WERI-Rb-1 (cell line): Measurements from ENCODE around the gene SOWAHD.
"Not testable (repeated sequence)": the region's sequence is repeated elsewhere in the genome, so short reads cannot be mapped to it uniquely, and the experiment has no call there.

Experiments
- DNase-seq: peaks from one replicate; pipeline ENCODE4 v3.0.0-alpha.2; 2020
- H3K27ac ChIP-seq: fragments of 250-450 bp; sonication (Bioruptor Pico); 2 replicates; pipeline ENCODE4 v1.5.1; 2020; ENCODE audit warnings: mild to moderate bottlenecking, moderate library complexity
- H3K27me3 ChIP-seq: fragments of 250-450 bp; sonication (Bioruptor Pico); 2 replicates; pipeline ENCODE4 v1.5.1; 2021; ENCODE audit warnings: mild to moderate bottlenecking, low read depth, moderate library complexity; ENCODE audit not compliant: insufficient read depth, severe bottlenecking
- H3K36me3 ChIP-seq: fragments of 250-450 bp; sonication (Bioruptor Pico); 2 replicates; pipeline ENCODE4 v1.5.1; 2020; ENCODE audit warnings: mild to moderate bottlenecking, moderate library complexity
- H3K4me3 ChIP-seq: 2 replicates; pipeline ENCODE4 v1.5.1; 2011; ENCODE audit warnings: low read depth, mild to moderate bottlenecking, control low read depth, low read length
- H3K9me3 ChIP-seq: fragments of 250-450 bp; sonication (Bioruptor Pico); 2 replicates; pipeline ENCODE4 v1.5.1; 2021; ENCODE audit warnings: mild to moderate bottlenecking, moderate library complexity; ENCODE audit not compliant: severe bottlenecking
- TF ChIP-seq, protein P1 (sequence below): IDR thresholded peaks from 2 replicates; pipeline ENCODE4 v1.5.1; 2011; ENCODE audit warnings: low read depth, mild to moderate bottlenecking, control low read depth, inconsistent platforms, low read length

Gene SOWAHD

DNA sequence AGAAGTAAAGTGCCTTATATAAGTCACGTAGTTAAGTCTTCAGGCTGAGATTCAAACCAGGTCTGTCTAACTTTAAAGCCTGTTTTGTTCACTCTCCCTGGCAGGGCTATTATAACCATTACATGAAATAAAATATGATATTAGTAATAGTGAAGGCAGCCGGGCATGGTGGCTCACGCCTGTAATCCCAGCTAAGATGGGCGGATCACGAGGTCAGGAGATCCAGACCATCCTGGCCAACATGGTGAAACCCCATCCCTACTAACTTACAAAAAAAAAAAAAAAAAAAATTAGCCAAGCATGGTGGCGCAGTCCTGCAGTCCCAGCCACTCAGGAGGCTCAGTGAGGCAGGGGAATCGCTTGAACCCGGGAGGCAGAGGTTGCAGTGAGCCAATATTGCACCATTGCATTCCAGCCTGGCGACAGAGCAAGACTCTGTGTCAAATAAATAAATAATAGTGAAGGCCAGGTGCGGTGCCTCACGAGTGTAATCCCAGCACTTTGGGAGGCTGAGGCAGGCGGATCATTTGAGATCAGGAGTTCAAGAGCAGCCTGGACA is 22.1 kb upstream of the SOWAHD start:
- TF ChIP-seq, protein P1, sequence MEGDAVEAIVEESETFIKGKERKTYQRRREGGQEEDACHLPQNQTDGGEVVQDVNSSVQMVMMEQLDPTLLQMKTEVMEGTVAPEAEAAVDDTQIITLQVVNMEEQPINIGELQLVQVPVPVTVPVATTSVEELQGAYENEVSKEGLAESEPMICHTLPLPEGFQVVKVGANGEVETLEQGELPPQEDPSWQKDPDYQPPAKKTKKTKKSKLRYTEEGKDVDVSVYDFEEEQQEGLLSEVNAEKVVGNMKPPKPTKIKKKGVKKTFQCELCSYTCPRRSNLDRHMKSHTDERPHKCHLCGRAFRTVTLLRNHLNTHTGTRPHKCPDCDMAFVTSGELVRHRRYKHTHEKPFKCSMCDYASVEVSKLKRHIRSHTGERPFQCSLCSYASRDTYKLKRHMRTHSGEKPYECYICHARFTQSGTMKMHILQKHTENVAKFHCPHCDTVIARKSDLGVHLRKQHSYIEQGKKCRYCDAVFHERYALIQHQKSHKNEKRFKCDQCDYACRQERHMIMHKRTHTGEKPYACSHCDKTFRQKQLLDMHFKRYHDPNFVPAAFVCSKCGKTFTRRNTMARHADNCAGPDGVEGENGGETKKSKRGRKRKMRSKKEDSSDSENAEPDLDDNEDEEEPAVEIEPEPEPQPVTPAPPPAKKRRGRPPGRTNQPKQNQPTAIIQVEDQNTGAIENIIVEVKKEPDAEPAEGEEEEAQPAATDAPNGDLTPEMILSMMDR = no peak
- no peak overlapping the region for H3K27ac ChIP-seq
- H3K9me3 ChIP-seq = no peaks in the 10 kb centered on the region
- no peak overlapping the region for H3K4me3 ChIP-seq
- DNase-seq = no peak
- no peaks in the 10 kb centered on the region for H3K36me3 ChIP-seq
- peaks cover 9% of the 10 kb centered on the region for H3K27me3 ChIP-seq

GRCh38 chrX:119738742-119739141 is 19.6 kb upstream of the SOWAHD start:
- DNase-seq = no peak
- Histone ChIP-seq H3K36me3 (no peaks in the 10 kb centered on the region), H3K9me3 (no peaks in the 10 kb centered on the region), H3K27ac (no peak overlapping the region), H3K4me3 (no peak overlapping the region), H3K27me3 (peaks cover 5% of the 10 kb centered on the region)
- TF ChIP-seq, protein P1 = no peak

- H3K27ac ChIP-seq = no peak overlapping the region
- no peak overlapping the region for H3K4me3 ChIP-seq
- TF ChIP-seq, protein P1 = no peak
- no peak for DNase-seq
- peaks cover 4% of the 10 kb centered on the region for H3K27me3 ChIP-seq
- H3K36me3 ChIP-seq = no peaks in the 10 kb centered on the region
- no peaks in the 10 kb centered on the region for H3K9me3 ChIP-seq
Observed at GRCh38 chrX:119745283-119745848, 13.0 kb upstream of the SOWAHD start.

GRCh38 chrX:119750131-119750530 is 8.3 kb upstream of the SOWAHD start:
- not testable (repeated sequence) for H3K4me3 ChIP-seq, H3K9me3 ChIP-seq, H3K36me3 ChIP-seq, H3K27ac ChIP-seq, DNase-seq, H3K27me3 ChIP-seq

DNA sequence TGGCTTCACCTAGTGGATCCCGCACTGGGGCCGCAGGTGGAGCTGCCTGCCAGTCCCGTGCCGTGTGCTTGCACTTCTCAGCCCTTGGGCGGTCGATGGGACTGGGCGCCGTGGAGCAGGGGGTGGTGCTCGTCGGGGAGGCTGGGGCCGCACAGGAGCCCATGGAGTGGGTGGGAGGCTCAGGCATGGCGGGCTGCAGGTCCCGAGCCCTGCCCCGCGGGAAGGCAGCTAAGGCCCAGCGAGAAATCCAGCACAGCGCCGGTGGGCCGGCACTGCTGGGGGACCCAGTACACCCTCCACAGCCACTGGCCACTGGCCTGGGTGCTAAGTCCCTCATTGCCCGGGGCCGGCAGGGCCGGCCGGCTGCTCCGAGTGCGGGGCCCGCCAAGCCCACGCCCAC is 7.6 kb upstream of the SOWAHD start:
- H3K27ac ChIP-seq, H3K9me3 ChIP-seq, DNase-seq, H3K4me3 ChIP-seq, H3K36me3 ChIP-seq, H3K27me3 ChIP-seq: not testable (repeated sequence)

DNA sequence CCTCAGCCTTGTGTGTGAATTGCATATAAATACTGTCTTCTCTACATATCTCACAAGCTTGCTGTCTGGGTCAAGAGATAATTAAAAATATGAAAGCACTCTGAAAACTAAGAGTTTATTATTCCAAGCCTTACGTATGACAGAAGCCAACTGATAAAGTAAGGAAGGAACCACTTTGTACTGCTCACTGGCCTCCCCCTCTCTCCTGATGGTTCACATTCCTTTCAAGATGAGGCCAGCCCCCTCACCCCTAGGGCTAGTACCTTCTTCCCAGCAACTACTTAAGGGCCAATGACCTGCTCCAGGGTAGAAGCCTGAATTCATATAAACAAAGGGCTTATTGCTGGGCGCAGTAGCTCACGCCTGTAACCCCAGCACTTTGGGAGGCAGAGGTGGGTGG is 5.4 kb upstream of the SOWAHD start:
- Histone ChIP-seq H3K27ac (no peak overlapping the region), H3K9me3 (no peaks in the 10 kb centered on the region), H3K36me3 (no peaks in the 10 kb centered on the region), H3K27me3 (peaks cover 4% of the 10 kb centered on the region), H3K4me3 (no peak overlapping the region)
- no peak for DNase-seq
- TF ChIP-seq, protein P1 = no peak

- no peak overlapping the region for H3K4me3 ChIP-seq
- no peaks in the 10 kb centered on the region for H3K36me3 ChIP-seq
- peak; percentile 32 for DNase-seq
- peaks cover 8% of the 10 kb centered on the region for H3K27me3 ChIP-seq
- no peaks in the 10 kb centered on the region for H3K9me3 ChIP-seq
- TF ChIP-seq, protein P1 = peak; percentile 41
- H3K27ac ChIP-seq = no peak overlapping the region
Observed at GRCh38 chrX:119753639-119754257, 4.6 kb upstream of the SOWAHD start.
